Activated T-helper 17 cell treated with anti-CD3 and anti-CD28 coated beads, Interleukin-2, amount 50 U/mL, for 72 hours (primary cell): ENCODE results near the gene ABCA8. TPM values are rescaled to one million over a fixed set of nuclear protein-coding genes. Genes with fewer than 3 reads are reported as not detected.
"Not testable (repeated sequence)": the region's sequence is repeated elsewhere in the genome, so short reads cannot be mapped to it uniquely, and the experiment has no call there.

Experiments used
- ATAC-seq: fragments of 150-1000 bp; cut with Tn5 transposase; replicated peaks from 2 replicates; pipeline ENCODE4 v1.10.0; 2021; ENCODE audit warnings: mild to moderate bottlenecking, moderate library complexity
- H3K27ac Mint-ChIP-seq: one replicate; pipeline ENCODE4 v1.8.0; 2022; ENCODE audit warnings: mixed read lengths
- H3K27me3 Mint-ChIP-seq: one replicate; pipeline ENCODE4 v1.8.0; 2022; ENCODE audit warnings: mixed read lengths
- H3K36me3 Mint-ChIP-seq: one replicate; pipeline ENCODE4 v1.8.0; 2022; ENCODE audit warnings: low read depth, mild to moderate bottlenecking, mixed read lengths
- H3K4me1 Mint-ChIP-seq: one replicate; pipeline ENCODE4 v1.8.0; 2022; ENCODE audit warnings: mixed read lengths
- H3K4me3 Mint-ChIP-seq: one replicate; pipeline ENCODE4 v1.8.0; 2022; ENCODE audit warnings: mild to moderate bottlenecking, mixed read lengths
- H3K9me3 Mint-ChIP-seq: one replicate; pipeline ENCODE4 v1.8.0; 2022; ENCODE audit warnings: mixed read lengths
- total RNA-seq, 2 donors: library from RNA; stranded (reverse); gene quantifications; one replicate each; pipeline ENCODE4 v1.2.3, GENCODE V29; 2022

Gene ABCA8
- total RNA-seq, 2 donors from 2014 or later, result not detected

DNA sequence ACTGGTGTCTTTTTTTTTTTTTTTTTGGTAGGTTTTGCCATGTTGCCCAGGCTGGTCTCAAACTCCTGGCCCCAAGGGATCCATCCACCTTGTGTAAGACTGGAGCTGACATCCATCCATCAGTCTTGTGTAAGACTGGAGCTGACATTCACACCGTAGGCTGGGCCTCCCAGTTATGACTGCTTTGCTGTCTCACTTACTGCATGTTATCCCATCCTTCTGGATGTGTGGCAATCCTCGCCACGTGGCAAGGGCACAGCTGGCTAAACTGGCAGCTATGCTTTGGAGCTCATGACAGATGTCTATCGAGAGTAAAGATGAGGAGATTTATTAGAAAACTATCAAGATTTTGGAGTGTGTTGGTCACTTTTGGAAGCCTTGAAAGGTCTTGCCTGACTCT lies 115.1 kb downstream of the ABCA8 start:
- ATAC-seq, result no peak
- Mint-ChIP-seq H3K4me3 (no peak overlapping the region), H3K27ac (no peak overlapping the region), H3K4me1 (no peaks in the 10 kb centered on the region), H3K27me3 (peaks cover 26% of the 10 kb centered on the region), H3K36me3 (no peaks in the 10 kb centered on the region), H3K9me3 (no peaks in the 10 kb centered on the region)

DNA sequence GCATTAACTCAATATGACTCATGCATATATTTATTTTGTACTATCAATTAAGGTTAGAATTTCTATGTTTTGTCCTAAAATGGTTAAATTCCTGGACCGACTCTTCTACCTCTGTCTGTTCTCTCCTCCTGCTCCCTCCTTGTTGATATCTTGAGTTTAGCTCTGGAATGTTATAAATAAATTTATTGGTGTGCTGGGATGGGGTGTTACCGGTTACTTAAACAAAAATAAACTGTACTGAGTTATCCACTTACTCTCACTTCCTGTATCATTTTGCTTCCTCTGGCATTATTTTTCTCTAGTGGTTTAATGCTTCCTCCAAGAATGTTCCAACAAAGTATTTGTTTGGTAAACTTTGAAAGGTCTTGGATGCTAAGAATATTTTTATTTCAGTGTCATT lies 120.1 kb downstream of the ABCA8 start:
- Mint-ChIP-seq H3K4me3 (no peak overlapping the region), H3K4me1 (no peaks in the 10 kb centered on the region), H3K36me3 (no peaks in the 10 kb centered on the region), H3K9me3 (no peaks in the 10 kb centered on the region), H3K27me3 (peaks cover 28% of the 10 kb centered on the region), H3K27ac (no peak overlapping the region)
- ATAC-seq, result no peak

DNA sequence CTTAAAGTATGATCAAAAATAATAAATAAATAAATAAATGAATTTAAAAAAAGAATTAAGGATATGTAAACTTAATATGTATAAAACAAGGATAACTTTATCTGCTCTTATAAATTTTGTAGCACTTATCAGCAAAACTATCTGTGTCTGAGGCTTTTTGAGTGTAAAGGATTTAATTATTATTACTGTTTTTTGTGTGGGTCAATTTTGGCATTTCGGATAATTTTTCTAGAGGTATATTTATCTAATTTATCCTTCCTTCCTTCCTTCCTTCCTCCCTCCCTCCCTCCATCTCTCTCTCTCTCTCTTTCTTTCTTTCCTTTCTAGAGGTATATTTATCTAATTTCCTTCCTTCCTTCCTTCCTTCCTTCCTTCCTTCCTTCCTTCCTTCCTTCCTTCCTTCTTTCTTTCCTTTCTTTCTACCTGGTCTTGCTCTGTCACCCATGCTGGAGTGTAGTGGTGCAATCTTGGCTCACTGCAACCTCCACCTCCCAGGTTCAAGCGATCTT lies 120.8 kb downstream of the ABCA8 start:
- Mint-ChIP-seq H3K9me3 (no peaks in the 10 kb centered on the region), H3K27me3 (peaks cover 28% of the 10 kb centered on the region), H3K27ac (no peak overlapping the region), H3K4me3 (no peak overlapping the region), H3K36me3 (no peaks in the 10 kb centered on the region), H3K4me1 (no peaks in the 10 kb centered on the region)
- no peak for ATAC-seq

- H3K27ac Mint-ChIP-seq, result no peak overlapping the region
- ATAC-seq, result no peak
- H3K4me3 Mint-ChIP-seq, result no peak overlapping the region
- no peaks in the 10 kb centered on the region for H3K9me3 Mint-ChIP-seq
- peaks cover 25% of the 10 kb centered on the region for H3K27me3 Mint-ChIP-seq
- H3K4me1 Mint-ChIP-seq, result no peaks in the 10 kb centered on the region
- H3K36me3 Mint-ChIP-seq, result no peaks in the 10 kb centered on the region
These were observed 122.9 kb downstream of the ABCA8 start for GRCh38 chr17:68832109-68832802.

- no peak for ATAC-seq
These were observed 124.0 kb downstream of the ABCA8 start for GRCh38 chr17:68831170-68831569.

DNA sequence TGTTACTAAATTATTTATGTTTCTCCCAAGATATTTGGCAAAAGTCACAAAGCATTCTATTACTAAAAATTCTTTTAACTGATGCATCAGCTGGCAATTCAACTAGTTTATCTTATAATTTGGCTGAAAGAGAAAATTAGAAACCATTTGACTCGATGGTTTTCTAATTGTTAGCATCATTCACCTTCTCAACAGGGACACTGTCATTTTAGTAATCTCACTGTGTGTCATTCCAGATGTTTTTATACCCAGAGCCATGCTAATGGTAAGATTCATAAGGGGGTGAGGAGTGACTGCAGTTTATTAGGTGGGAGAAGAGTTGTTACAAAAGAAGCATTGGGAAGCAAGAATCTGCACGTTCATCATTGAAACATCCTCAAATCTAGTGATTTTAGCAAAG lies 124.9 kb downstream of the ABCA8 start:
- ATAC-seq, result no peak
- no peak overlapping the region for H3K4me3 Mint-ChIP-seq
- no peaks in the 10 kb centered on the region for H3K9me3 Mint-ChIP-seq
- H3K27me3 Mint-ChIP-seq, result peaks cover 21% of the 10 kb centered on the region
- H3K4me1 Mint-ChIP-seq, result no peaks in the 10 kb centered on the region
- no peak overlapping the region for H3K27ac Mint-ChIP-seq
- no peaks in the 10 kb centered on the region for H3K36me3 Mint-ChIP-seq

More at GRCh38 chr17:68831170-68831569, 124.0 kb downstream of the ABCA8 start:
- no peaks in the 10 kb centered on the region for H3K36me3 Mint-ChIP-seq
- H3K9me3 Mint-ChIP-seq, result no peaks in the 10 kb centered on the region
- H3K27ac Mint-ChIP-seq, result no peak overlapping the region
- H3K4me1 Mint-ChIP-seq, result no peaks in the 10 kb centered on the region
- no peak overlapping the region for H3K4me3 Mint-ChIP-seq
- H3K27me3 Mint-ChIP-seq, result peaks cover 21% of the 10 kb centered on the region

- no peaks in the 10 kb centered on the region for H3K4me1 Mint-ChIP-seq
- H3K27me3 Mint-ChIP-seq, result peaks cover 21% of the 10 kb centered on the region
- H3K9me3 Mint-ChIP-seq, result no peaks in the 10 kb centered on the region
- no peak overlapping the region for H3K27ac Mint-ChIP-seq
- ATAC-seq, result no peak
- no peaks in the 10 kb centered on the region for H3K36me3 Mint-ChIP-seq
- no peak overlapping the region for H3K4me3 Mint-ChIP-seq
These were observed 126.0 kb downstream of the ABCA8 start for GRCh38 chr17:68829211-68829610.

DNA sequence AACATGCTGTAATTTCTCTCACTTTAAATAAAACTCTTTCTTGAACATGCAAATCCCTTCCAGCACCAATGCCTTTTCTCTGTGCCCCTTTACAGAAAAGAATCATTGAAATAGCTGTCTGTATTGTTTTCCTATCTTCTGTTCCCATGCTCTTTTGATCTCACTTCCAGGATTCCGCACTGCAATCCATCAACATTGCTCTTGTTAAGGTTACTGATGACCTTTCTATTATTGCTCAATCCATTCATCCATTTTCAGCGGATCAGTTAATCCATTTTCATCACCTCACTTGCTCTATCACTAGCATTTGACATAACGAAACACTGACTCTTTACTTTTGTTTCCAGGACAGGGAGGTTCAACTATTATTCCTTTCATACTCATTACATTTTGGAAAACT lies 130.5 kb downstream of the ABCA8 start:
- ATAC-seq, result no peak
- H3K4me3 Mint-ChIP-seq, result no peak overlapping the region
- H3K27ac Mint-ChIP-seq, result no peak overlapping the region
- peaks cover 13% of the 10 kb centered on the region for H3K27me3 Mint-ChIP-seq
- no peaks in the 10 kb centered on the region for H3K4me1 Mint-ChIP-seq
- no peaks in the 10 kb centered on the region for H3K9me3 Mint-ChIP-seq
- no peaks in the 10 kb centered on the region for H3K36me3 Mint-ChIP-seq

DNA sequence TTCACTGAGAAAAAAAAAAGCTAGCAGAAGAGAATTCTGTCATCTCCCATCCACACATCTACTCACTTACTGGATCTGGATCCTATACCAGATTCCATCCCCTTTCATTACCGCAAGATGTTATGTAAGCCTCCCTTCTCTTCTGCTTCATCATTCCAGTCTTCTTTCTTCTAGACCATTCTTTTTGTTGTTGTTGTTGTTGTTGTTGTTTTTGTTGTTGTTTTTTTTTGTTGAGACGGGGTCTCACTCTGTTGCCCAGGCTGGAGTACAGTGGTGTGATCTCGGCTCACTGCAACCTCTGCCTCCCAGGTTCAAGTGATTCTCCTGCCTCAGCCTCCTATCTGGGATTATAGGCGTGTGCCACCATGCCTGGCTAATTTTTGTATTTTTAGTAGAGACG lies 131.0 kb downstream of the ABCA8 start:
- not testable (repeated sequence) for H3K4me3 Mint-ChIP-seq, H3K9me3 Mint-ChIP-seq, ATAC-seq, H3K36me3 Mint-ChIP-seq, H3K4me1 Mint-ChIP-seq, H3K27ac Mint-ChIP-seq
- peaks cover 16% of the 10 kb centered on the region for H3K27me3 Mint-ChIP-seq

- Mint-ChIP-seq H3K4me1 (no peaks in the 10 kb centered on the region), H3K27me3 (peaks cover 15% of the 10 kb centered on the region), H3K4me3 (no peak overlapping the region), H3K36me3 (no peaks in the 10 kb centered on the region), H3K9me3 (no peaks in the 10 kb centered on the region), H3K27ac (no peak overlapping the region)
- no peak for ATAC-seq
These were observed 132.4 kb downstream of the ABCA8 start for GRCh38 chr17:68822719-68823289.

GRCh38 chr17:68821860-68822696 lies 133.1 kb downstream of the ABCA8 start:
- ATAC-seq, result no peak
- H3K27ac Mint-ChIP-seq, result no peak overlapping the region
- H3K4me1 Mint-ChIP-seq, result no peaks in the 10 kb centered on the region
- H3K36me3 Mint-ChIP-seq, result no peaks in the 10 kb centered on the region
- no peaks in the 10 kb centered on the region for H3K9me3 Mint-ChIP-seq
- peaks cover 21% of the 10 kb centered on the region for H3K27me3 Mint-ChIP-seq
- no peak overlapping the region for H3K4me3 Mint-ChIP-seq

DNA sequence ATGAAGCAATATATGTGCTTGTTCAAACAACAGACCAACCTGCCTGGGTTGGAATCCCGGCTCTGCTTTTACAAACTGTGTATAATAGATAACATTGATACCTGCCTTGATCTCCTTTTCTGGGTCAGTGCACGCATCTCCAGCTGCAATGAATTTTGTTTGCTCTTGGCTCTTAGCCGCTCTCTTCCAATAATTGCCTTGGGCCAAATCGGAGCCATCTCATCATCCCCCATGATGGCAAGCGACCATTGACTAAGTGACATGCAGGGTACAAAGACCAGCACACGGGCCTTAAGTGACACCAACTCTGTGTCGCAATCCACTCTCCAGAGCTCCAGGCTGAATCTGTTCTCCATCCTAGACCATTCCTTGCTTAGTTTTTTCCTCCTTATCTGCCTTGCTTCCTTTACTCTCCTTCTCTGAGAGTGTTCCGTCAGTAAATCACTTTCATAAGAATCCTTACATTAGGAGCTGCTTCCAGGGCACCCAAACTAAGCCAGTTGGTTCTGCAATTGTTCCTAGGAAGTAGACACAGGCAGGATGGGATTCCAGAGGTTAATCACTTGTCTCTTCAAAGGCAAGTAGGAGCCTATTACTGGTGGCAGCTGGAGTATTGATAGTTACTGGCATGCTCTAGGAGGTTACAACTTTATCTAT lies 134.2 kb downstream of the ABCA8 start:
- H3K27ac Mint-ChIP-seq, result no peak overlapping the region
- H3K36me3 Mint-ChIP-seq, result no peaks in the 10 kb centered on the region
- ATAC-seq, result no peak

GRCh38 chr17:68820476-68820824 lies 134.7 kb downstream of the ABCA8 start:
- no peaks in the 10 kb centered on the region for H3K36me3 Mint-ChIP-seq
- no peaks in the 10 kb centered on the region for H3K4me1 Mint-ChIP-seq
- peaks cover 25% of the 10 kb centered on the region for H3K27me3 Mint-ChIP-seq
- H3K9me3 Mint-ChIP-seq, result no peaks in the 10 kb centered on the region
- no peak overlapping the region for H3K4me3 Mint-ChIP-seq
- ATAC-seq, result no peak
- H3K27ac Mint-ChIP-seq, result no peak overlapping the region

More for the DNA sequence above, 134.2 kb downstream of the ABCA8 start:
- no peak overlapping the region for H3K4me3 Mint-ChIP-seq
- H3K27me3 Mint-ChIP-seq, result peaks cover 21% of the 10 kb centered on the region
- no peaks in the 10 kb centered on the region for H3K4me1 Mint-ChIP-seq
- no peaks in the 10 kb centered on the region for H3K9me3 Mint-ChIP-seq

DNA sequence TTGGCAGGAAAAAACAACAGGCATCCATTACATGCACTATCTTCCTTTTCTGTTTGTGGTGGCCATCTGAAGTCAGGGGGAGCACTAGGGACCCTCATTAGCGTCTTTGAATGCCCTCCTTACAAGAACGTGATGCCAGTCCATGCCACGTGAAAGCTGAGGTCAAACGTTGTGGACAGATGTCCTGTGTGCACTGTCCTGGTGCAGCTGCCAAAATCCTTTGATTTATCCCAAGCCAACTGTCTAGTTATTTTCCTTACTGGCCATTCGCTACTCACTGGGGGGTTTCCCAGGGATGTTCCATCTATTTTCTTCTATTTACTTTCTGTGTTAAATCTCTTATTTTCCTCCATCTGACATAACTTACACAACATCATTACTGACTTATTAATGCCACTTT lies 135.7 kb downstream of the ABCA8 start:
- no peak for ATAC-seq
- Mint-ChIP-seq H3K27ac (no peak overlapping the region), H3K27me3 (peaks cover 25% of the 10 kb centered on the region), H3K4me3 (no peak overlapping the region), H3K9me3 (no peaks in the 10 kb centered on the region), H3K36me3 (no peaks in the 10 kb centered on the region), H3K4me1 (no peaks in the 10 kb centered on the region)
